Measurements from ENCODE around the gene OR2D3.

DNA sequence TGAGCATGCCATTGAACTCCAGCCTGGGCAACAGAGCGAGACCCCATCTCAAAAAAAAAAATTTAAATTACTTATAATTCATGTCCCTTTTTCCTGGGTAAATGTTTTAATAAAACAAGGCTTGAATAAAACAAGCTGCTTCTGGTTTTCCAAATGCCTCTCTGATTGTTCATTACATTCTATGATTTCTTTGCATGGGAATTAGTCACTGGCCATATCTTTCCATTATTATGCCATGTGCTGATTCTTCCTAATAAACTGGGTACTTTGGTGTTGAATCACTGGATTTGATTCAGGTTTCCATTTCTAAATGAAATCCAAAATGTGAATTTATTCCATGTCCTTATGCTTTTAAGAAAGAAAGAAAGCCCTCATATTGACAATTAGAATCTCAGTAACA, 48.0 kb downstream of the OR2D3 start:
- TF ChIP-seq POLR2A (IDR thresholded peaks at IDR 0.05) (no peak), POLR2AphosphoS5 (IDR thresholded peaks at IDR 0.05) (no peak)
- TF ChIP-seq, protein P1, sequence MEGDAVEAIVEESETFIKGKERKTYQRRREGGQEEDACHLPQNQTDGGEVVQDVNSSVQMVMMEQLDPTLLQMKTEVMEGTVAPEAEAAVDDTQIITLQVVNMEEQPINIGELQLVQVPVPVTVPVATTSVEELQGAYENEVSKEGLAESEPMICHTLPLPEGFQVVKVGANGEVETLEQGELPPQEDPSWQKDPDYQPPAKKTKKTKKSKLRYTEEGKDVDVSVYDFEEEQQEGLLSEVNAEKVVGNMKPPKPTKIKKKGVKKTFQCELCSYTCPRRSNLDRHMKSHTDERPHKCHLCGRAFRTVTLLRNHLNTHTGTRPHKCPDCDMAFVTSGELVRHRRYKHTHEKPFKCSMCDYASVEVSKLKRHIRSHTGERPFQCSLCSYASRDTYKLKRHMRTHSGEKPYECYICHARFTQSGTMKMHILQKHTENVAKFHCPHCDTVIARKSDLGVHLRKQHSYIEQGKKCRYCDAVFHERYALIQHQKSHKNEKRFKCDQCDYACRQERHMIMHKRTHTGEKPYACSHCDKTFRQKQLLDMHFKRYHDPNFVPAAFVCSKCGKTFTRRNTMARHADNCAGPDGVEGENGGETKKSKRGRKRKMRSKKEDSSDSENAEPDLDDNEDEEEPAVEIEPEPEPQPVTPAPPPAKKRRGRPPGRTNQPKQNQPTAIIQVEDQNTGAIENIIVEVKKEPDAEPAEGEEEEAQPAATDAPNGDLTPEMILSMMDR (IDR thresholded peaks at IDR 0.05) = no peak

All from prostate gland (tissue), 2 donors.